Esophagus squamous epithelium (tissue), 4 donors: Measurements from ENCODE around the gene HCRT.

ENCODE experiments used
- CTCF ChIP-seq, 6 experiments: fragments of 450-650 bp in 4 of 6; fragments of 200-600 bp in 2 of 6; sonication (generic) in 2 of 6; IDR thresholded peaks; one replicate each; pipeline ENCODE4 v1.5.1; 2016 to 2019; ENCODE audit warnings: antibody characterized with exemption in 6 of 6, mild to moderate bottlenecking in 4 of 6, moderate library complexity in 4 of 6
- POLR2A ChIP-seq, 4 donors: fragments of 450-650 bp; IDR thresholded peaks; one replicate each; pipeline ENCODE4 v1.6.1; 2017; ENCODE audit warnings: antibody characterized with exemption in 4 of 4, mild to moderate bottlenecking in 4 of 4, moderate library complexity in 3 of 4

DNA sequence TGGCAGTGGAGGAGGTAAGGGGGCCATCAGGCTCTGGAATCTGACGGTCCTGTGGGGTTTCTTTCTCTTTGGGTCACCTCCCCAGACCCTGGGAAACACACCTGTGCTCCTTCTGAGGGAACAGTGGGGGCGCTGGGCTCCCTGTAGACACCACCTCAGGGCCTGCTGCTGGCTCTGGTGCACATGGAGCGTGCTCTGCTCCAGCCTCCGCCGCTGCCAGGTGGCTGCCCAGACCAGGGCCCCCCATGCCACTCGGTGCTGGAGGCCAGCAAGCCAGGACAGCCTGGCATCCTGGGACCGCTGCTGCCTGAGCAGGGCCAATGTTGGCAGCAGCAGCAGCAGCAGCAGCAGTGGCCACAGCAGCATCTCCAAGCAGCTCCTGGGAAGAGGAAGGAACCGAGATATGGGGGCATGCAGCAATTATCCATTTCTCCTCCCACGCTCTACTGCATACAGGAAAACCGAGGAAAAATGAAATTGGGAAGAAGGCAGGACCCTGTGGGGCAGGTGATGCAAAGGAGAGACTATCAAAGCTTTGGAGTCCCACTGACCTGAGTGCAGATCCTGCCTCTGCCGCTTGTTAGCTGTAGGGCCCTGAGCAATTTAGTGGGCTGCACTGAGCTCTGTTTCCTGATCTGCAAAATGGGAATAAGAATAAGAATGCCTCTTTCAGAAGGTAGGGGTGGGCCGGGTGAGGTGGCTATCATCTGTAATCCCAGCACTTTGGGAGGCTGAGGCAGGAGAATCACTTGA, 8.1 kb upstream of the HCRT start:
- TF ChIP-seq CTCF (IDR thresholded peaks at IDR 0.05) = no peak
- TF ChIP-seq POLR2A (IDR thresholded peaks at IDR 0.05) = no peak
